ENCODE data around the gene GABRR3. TPM values are rescaled to one million over a fixed set of nuclear protein-coding genes. Genes with fewer than 3 reads are reported as not detected.

The GABRR3 gene
- total and polyA plus RNA-seq, 4 donors = 0.20 TPM; not detected in 3

- no peaks in the 10 kb centered on the region for H3K27me3 ChIP-seq (ENCODE audit: control insufficient read depth, insufficient read depth, low read length)
- H3K4me3 ChIP-seq (ENCODE audit: low read depth, low read length) = peak overlapping the region; percentile 54
- peaks cover 2% of the 10 kb centered on the region for H3K9me3 ChIP-seq (ENCODE audit: control insufficient read depth, insufficient read depth, low read length)
- peak overlapping the region; percentile 70 for H3K27ac ChIP-seq (ENCODE audit: low read depth, low read length)
- no peaks in the 10 kb centered on the region for H3K36me3 ChIP-seq (ENCODE audit: control insufficient read depth, insufficient read depth, low read length)
- 10% methylated on average over 6 of the region's 13 CpGs for WGBS (ENCODE audit: insufficient coverage)
- DNase-seq (ENCODE audit: low read depth in 4 of 6, low spot score in 6 of 6) = peak; percentile 79 to 97 (median 88)
- H3K4me1 ChIP-seq (ENCODE audit: control insufficient read depth, insufficient read depth, low read length) = no peaks in the 10 kb centered on the region
Observed at GRCh38 chr3:98039322-98040024, 4.4 kb upstream of the GABRR3 start.

GRCh38 chr3:98038876-98039275 lies 3.8 kb upstream of the GABRR3 start:
- Histone ChIP-seq H3K36me3 (ENCODE audit: control insufficient read depth, insufficient read depth, low read length) (no peaks in the 10 kb centered on the region), H3K27me3 (ENCODE audit: control insufficient read depth, insufficient read depth, low read length) (no peaks in the 10 kb centered on the region), H3K4me1 (ENCODE audit: control insufficient read depth, insufficient read depth, low read length) (no peaks in the 10 kb centered on the region), H3K27ac (ENCODE audit: low read depth, low read length) (no peak overlapping the region), H3K4me3 (ENCODE audit: low read depth, low read length) (no peak overlapping the region), H3K9me3 (ENCODE audit: control insufficient read depth, insufficient read depth, low read length) (peaks cover 2% of the 10 kb centered on the region)
- no CpG with 5 or more reads among the region's 3 CpGs for WGBS (ENCODE audit: insufficient coverage)
- DNase-seq (ENCODE audit: low read depth in 4 of 6, low spot score in 6 of 6) = no peak

GRCh38 chr3:98038286-98038685 lies 3.2 kb upstream of the GABRR3 start:
- peaks cover 2% of the 10 kb centered on the region for H3K9me3 ChIP-seq (ENCODE audit: control insufficient read depth, insufficient read depth, low read length)
- H3K27ac ChIP-seq (ENCODE audit: low read depth, low read length) = no peak overlapping the region
- no peaks in the 10 kb centered on the region for H3K27me3 ChIP-seq (ENCODE audit: control insufficient read depth, insufficient read depth, low read length)
- WGBS (ENCODE audit: insufficient coverage) = no CpG with 5 or more reads among the region's 3 CpGs
- H3K4me3 ChIP-seq (ENCODE audit: low read depth, low read length) = no peak overlapping the region
- no peaks in the 10 kb centered on the region for H3K4me1 ChIP-seq (ENCODE audit: control insufficient read depth, insufficient read depth, low read length)
- DNase-seq (ENCODE audit: low read depth in 4 of 6, low spot score in 6 of 6) = peak in 1 of 6 donors; percentile 60
- H3K36me3 ChIP-seq (ENCODE audit: control insufficient read depth, insufficient read depth, low read length) = no peaks in the 10 kb centered on the region

GRCh38 chr3:98034486-98034885 lies 629 bp downstream of the GABRR3 start:
- DNase-seq (ENCODE audit: low read depth in 4 of 6, low spot score in 6 of 6) = no peak
- Histone ChIP-seq H3K27ac (ENCODE audit: low read depth, low read length) (no peak overlapping the region), H3K4me1 (ENCODE audit: control insufficient read depth, insufficient read depth, low read length) (no peaks in the 10 kb centered on the region), H3K4me3 (ENCODE audit: low read depth, low read length) (no peak overlapping the region), H3K36me3 (ENCODE audit: control insufficient read depth, insufficient read depth, low read length) (no peaks in the 10 kb centered on the region), H3K27me3 (ENCODE audit: control insufficient read depth, insufficient read depth, low read length) (no peaks in the 10 kb centered on the region), H3K9me3 (ENCODE audit: control insufficient read depth, insufficient read depth, low read length) (no peaks in the 10 kb centered on the region)
- 86% methylated on average over 1 of the region's 2 CpGs for WGBS (ENCODE audit: insufficient coverage)

- Histone ChIP-seq H3K36me3 (ENCODE audit: control insufficient read depth, insufficient read depth, low read length) (no peaks in the 10 kb centered on the region), H3K27ac (ENCODE audit: low read depth, low read length) (no peak overlapping the region), H3K27me3 (ENCODE audit: control insufficient read depth, insufficient read depth, low read length) (no peaks in the 10 kb centered on the region), H3K9me3 (ENCODE audit: control insufficient read depth, insufficient read depth, low read length) (no peaks in the 10 kb centered on the region), H3K4me3 (ENCODE audit: low read depth, low read length) (no peak overlapping the region), H3K4me1 (ENCODE audit: control insufficient read depth, insufficient read depth, low read length) (no peaks in the 10 kb centered on the region)
- DNase-seq (ENCODE audit: low read depth in 4 of 6, low spot score in 6 of 6) = no peak
- WGBS (ENCODE audit: insufficient coverage) = no CpG with 5 or more reads among the region's 2 CpGs
Observed at GRCh38 chr3:98034036-98034435, 1.1 kb downstream of the GABRR3 start.

GRCh38 chr3:98032904-98033303 lies 2.2 kb downstream of the GABRR3 start:
- H3K4me3 ChIP-seq (ENCODE audit: low read depth, low read length) = no peak overlapping the region
- no peak overlapping the region for H3K27ac ChIP-seq (ENCODE audit: low read depth, low read length)
- DNase-seq (ENCODE audit: low read depth in 4 of 6, low spot score in 6 of 6) = peak in 1 of 6 donors; percentile 41
- no peaks in the 10 kb centered on the region for H3K4me1 ChIP-seq (ENCODE audit: control insufficient read depth, insufficient read depth, low read length)
- WGBS (ENCODE audit: insufficient coverage) = no CpG with 5 or more reads among the region's 1 CpG
- no peaks in the 10 kb centered on the region for H3K36me3 ChIP-seq (ENCODE audit: control insufficient read depth, insufficient read depth, low read length)
- H3K9me3 ChIP-seq (ENCODE audit: control insufficient read depth, insufficient read depth, low read length) = no peaks in the 10 kb centered on the region
- no peaks in the 10 kb centered on the region for H3K27me3 ChIP-seq (ENCODE audit: control insufficient read depth, insufficient read depth, low read length)

DNA sequence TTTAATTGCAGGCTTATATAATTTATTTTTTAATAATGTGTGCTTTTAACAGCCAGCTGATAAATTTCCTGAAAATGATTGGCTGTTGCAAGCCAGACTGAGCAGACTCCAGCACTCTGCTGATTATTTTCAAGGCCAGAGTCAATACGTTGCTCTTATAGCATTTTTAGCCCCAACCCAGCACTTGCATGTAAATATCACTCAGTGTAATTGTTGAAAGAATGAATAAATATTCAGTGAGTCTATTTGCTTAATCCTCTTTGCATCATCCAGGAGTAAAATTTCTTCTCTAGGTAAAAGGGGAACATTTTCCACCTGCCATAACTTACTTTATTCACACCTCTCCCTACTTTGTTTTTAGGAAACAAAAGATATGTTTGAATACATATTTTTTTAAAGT lies 2.9 kb downstream of the GABRR3 start:
- no peak for DNase-seq (ENCODE audit: low read depth in 4 of 6, low spot score in 6 of 6)
- Histone ChIP-seq H3K36me3 (ENCODE audit: control insufficient read depth, insufficient read depth, low read length) (no peaks in the 10 kb centered on the region), H3K27ac (ENCODE audit: low read depth, low read length) (no peak overlapping the region), H3K4me3 (ENCODE audit: low read depth, low read length) (no peak overlapping the region), H3K9me3 (ENCODE audit: control insufficient read depth, insufficient read depth, low read length) (no peaks in the 10 kb centered on the region), H3K4me1 (ENCODE audit: control insufficient read depth, insufficient read depth, low read length) (no peaks in the 10 kb centered on the region), H3K27me3 (ENCODE audit: control insufficient read depth, insufficient read depth, low read length) (no peaks in the 10 kb centered on the region)
- no CpG with 5 or more reads among the region's 1 CpG for WGBS (ENCODE audit: insufficient coverage)

- DNase-seq (ENCODE audit: low read depth in 4 of 6, low spot score in 6 of 6) = no peak
- H3K27ac ChIP-seq (ENCODE audit: low read depth, low read length) = no peak overlapping the region
- H3K27me3 ChIP-seq (ENCODE audit: control insufficient read depth, insufficient read depth, low read length) = no peaks in the 10 kb centered on the region
- no peaks in the 10 kb centered on the region for H3K36me3 ChIP-seq (ENCODE audit: control insufficient read depth, insufficient read depth, low read length)
- no peaks in the 10 kb centered on the region for H3K4me1 ChIP-seq (ENCODE audit: control insufficient read depth, insufficient read depth, low read length)
- no CpG with 5 or more reads among the region's 2 CpGs for WGBS (ENCODE audit: insufficient coverage)
- H3K4me3 ChIP-seq (ENCODE audit: low read depth, low read length) = no peak overlapping the region
- no peaks in the 10 kb centered on the region for H3K9me3 ChIP-seq (ENCODE audit: control insufficient read depth, insufficient read depth, low read length)
Observed at GRCh38 chr3:98029083-98029482, 6.0 kb downstream of the GABRR3 start.

GRCh38 chr3:98027085-98027446 lies 8.0 kb downstream of the GABRR3 start:
- Histone ChIP-seq H3K4me3 (ENCODE audit: low read depth, low read length) (no peak overlapping the region), H3K9me3 (ENCODE audit: control insufficient read depth, insufficient read depth, low read length) (no peaks in the 10 kb centered on the region), H3K27me3 (ENCODE audit: control insufficient read depth, insufficient read depth, low read length) (no peaks in the 10 kb centered on the region), H3K4me1 (ENCODE audit: control insufficient read depth, insufficient read depth, low read length) (no peaks in the 10 kb centered on the region), H3K36me3 (ENCODE audit: control insufficient read depth, insufficient read depth, low read length) (no peaks in the 10 kb centered on the region), H3K27ac (ENCODE audit: low read depth, low read length) (no peak overlapping the region)
- DNase-seq (ENCODE audit: low read depth in 4 of 6, low spot score in 6 of 6) = peak in 1 of 6 donors; percentile 50
- WGBS (ENCODE audit: insufficient coverage) = no CpG with 5 or more reads among the region's 1 CpG

- Histone ChIP-seq H3K9me3 (ENCODE audit: control insufficient read depth, insufficient read depth, low read length) (no peaks in the 10 kb centered on the region), H3K27me3 (ENCODE audit: control insufficient read depth, insufficient read depth, low read length) (no peaks in the 10 kb centered on the region), H3K4me1 (ENCODE audit: control insufficient read depth, insufficient read depth, low read length) (no peaks in the 10 kb centered on the region), H3K36me3 (ENCODE audit: control insufficient read depth, insufficient read depth, low read length) (no peaks in the 10 kb centered on the region), H3K4me3 (ENCODE audit: low read depth, low read length) (no peak overlapping the region), H3K27ac (ENCODE audit: low read depth, low read length) (no peak overlapping the region)
- no peak for DNase-seq (ENCODE audit: low read depth in 4 of 6, low spot score in 6 of 6)
- no CpG with 5 or more reads among the region's 5 CpGs for WGBS (ENCODE audit: insufficient coverage)
Observed at GRCh38 chr3:98026425-98027084, 8.6 kb downstream of the GABRR3 start.

Data from spinal cord (tissue), 10 donors.